Testis (tissue), 2 donors: ENCODE measurements around the gene NTM.

Experiments
- CTCF ChIP-seq, 3 experiments: fragments of 450-650 bp in 2 of 3; fragments of 200-600 bp in 1 of 3; sonication (generic) in 1 of 3; IDR thresholded peaks; one replicate each; pipeline ENCODE4 v1.5.1; 2016 to 2019; ENCODE audit warnings: antibody characterized with exemption in 3 of 3, mild to moderate bottlenecking in 2 of 3, moderate library complexity in 1 of 3
- POLR2A ChIP-seq: fragments of 450-650 bp; IDR thresholded peaks from one replicate; pipeline ENCODE4 v1.6.1; 2017; ENCODE audit warnings: antibody characterized with exemption, mild to moderate bottlenecking, moderate library complexity

GRCh38 chr11:131632971-131633370 lies 262.6 kb downstream of the NTM start:
- no peak for TF ChIP-seq POLR2A
- TF ChIP-seq CTCF (IDR thresholded peaks at IDR 0.05) = no peak
